Right lobe of liver (tissue), 4 donors: ENCODE data around the gene SLC4A9.

Experiments
- POLR2A ChIP-seq: fragments of 450-650 bp; IDR thresholded peaks from one replicate; pipeline ENCODE4 v1.6.1; 2017; ENCODE audit warnings: antibody characterized with exemption, mild to moderate bottlenecking
- TF ChIP-seq, protein P1 (sequence below), 4 donors: fragments of 200-600 bp in 3 of 4; fragments of 450-650 bp in 1 of 4; IDR thresholded peaks; one replicate each; pipeline versions ENCODE4 v1.5.1 to v1.8.0; 2016 to 2022; ENCODE audit warnings: antibody characterized with exemption in 4 of 4, mild to moderate bottlenecking in 2 of 4
- donor health status: DM: no; HTN: no; CAD: no.
- donor health status: DM: no; HTN: no; CAD: no.
- donor health status: DM: no; HTN: yes; CAD: no.

DNA sequence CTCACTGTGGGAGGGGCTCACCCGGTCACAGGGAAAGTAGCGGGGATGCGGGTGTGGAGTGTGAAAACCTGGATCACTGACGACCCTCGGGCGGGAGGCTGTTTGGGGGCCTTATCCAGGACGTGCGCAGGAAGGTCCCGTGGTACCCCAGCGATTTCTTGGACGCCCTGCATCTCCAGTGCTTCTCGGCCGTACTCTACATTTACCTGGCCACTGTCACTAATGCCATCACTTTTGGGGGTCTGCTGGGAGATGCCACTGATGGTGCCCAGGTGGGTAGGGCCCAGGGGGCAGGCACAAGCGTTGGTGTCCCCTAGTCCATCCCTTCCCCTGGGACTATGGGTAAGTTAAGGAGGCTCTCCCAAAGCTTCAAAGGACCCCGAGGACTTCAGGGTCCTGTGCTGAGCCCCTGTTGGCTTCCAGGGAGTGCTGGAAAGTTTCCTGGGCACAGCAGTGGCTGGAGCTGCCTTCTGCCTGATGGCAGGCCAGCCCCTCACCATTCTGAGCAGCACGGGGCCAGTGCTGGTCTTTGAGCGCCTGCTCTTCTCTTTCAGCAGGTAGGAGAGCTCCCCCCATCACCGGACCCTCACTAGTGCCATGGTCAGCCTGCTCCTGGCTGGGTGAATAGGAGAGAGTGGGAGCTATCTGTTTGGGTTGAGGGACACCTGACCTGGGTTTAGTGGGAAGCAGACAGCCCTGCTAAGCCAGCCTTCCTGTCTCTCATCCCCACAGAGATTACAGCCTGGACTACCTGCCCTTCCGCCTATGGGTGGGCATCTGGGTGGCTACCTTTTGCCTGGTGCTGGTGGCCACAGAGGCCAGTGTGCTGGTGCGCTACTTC, 3.9 kb downstream of the SLC4A9 start:
- TF ChIP-seq, protein P1, sequence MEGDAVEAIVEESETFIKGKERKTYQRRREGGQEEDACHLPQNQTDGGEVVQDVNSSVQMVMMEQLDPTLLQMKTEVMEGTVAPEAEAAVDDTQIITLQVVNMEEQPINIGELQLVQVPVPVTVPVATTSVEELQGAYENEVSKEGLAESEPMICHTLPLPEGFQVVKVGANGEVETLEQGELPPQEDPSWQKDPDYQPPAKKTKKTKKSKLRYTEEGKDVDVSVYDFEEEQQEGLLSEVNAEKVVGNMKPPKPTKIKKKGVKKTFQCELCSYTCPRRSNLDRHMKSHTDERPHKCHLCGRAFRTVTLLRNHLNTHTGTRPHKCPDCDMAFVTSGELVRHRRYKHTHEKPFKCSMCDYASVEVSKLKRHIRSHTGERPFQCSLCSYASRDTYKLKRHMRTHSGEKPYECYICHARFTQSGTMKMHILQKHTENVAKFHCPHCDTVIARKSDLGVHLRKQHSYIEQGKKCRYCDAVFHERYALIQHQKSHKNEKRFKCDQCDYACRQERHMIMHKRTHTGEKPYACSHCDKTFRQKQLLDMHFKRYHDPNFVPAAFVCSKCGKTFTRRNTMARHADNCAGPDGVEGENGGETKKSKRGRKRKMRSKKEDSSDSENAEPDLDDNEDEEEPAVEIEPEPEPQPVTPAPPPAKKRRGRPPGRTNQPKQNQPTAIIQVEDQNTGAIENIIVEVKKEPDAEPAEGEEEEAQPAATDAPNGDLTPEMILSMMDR (IDR thresholded peaks at IDR 0.05), result no peak
- no peak for TF ChIP-seq POLR2A
